ENCODE measurements around the gene SETX.

SETX gene

DNA sequence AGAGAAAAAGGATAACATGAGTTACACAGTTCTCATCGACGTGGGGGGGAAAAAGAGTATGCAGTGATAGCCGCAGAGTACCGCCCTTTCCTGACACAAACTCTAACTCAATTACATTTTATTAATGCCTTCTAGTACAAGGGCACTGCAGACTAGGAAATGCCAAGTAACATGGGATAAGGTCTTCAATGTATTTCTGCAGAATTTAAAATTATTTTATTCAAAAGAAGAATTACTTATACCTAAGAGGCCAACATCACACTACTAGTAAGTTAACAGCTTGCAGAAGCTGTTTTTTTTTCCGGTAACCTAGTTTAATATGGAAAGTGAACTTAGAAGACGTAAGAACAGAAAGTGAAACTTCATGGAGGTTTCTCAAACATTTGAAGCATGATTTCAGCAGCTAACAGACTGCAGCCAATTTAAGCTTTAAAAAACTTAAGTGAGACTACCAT lies 3.9 kb downstream of the SETX start:
- DNase-seq = no peak

DNA sequence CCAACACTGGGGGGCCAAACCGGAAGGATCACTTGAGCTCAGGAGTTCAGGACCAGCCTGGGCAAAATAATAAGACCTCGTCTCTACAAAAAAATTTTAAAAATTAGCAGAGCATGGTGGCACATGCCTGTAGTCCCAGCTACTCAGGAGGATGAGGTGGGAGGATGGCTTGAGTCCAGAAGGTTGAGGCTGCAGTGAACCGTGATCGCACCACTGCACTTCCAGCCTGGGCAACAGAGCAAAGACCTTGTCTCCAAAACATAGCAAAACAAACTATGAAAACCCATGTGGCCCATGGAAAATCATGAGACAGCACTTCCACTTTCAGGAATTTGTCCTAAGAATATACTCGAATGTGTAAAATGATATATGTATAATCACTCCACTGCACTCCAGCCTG lies 6.1 kb downstream of the SETX start:
- no peak for DNase-seq

DNA sequence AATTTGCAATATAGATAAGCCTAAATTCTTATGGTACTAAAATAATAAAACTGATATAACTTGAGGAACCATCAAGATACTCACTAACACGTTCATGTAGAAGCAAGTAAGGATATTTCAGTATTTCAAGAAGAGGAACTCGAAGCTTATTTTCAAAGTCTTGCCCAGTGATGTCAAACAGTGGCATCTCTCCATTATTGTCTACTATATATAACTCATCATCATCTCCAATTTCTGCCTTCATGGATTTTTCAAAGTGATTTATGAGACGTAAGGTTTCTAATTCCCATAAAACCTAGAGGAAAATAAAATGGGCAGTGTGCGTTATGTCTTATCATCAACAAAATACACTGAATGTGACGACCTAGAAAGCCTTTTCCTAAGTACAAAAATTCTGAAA lies 8.6 kb downstream of the SETX start:
- no peak for DNase-seq

DNA sequence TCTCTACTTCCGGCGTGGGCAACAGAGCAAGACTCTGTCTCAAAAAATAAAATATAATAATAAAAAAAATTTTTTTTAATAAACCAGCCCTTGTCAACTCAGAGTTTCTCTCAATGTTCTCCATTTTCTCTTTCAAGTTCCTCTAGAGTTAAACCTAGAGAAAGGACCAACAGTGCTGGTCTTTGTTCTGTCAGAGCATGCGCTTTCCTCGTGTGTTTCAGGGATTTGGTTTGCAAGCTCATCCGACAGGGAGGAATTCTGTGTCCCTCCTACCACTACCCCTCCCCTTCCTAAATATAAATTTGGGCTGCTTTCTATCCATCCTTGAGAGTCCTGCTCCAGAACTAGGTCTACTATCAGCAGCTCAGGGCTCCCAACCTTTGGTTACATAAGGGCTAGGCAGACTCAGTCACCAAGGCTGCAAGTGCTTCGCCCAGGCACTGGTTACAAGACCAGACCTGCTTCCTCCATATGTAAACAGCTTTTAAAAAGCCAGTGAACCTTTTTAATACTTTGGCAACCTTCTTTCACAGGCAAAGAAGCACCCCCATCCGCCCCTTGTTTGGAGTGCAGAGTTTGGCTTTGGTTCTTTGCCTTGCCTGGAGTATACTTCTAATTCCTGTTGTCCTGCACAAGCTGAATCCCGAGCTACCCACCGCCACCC lies 13.5 kb downstream of the SETX start:
- no peak for DNase-seq

DNA sequence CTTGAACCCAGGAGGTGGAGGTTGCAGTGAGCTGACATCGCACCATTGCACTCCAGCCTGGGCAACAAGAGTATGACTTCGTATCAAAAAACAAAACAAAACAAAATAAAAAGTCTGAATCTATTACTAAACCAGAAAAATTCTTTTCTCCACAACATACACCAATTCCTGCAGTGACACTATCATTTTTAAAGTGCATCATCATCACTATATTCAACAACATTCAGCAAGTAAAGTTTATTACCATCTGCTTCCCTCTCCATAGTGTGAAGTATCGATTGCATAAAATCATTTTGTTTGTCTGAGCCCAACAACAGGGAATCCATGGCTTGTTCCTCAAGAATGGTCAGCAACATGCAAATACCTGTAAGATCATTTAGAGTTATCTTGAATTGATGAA lies 20.4 kb downstream of the SETX start:
- no peak for DNase-seq

DNA sequence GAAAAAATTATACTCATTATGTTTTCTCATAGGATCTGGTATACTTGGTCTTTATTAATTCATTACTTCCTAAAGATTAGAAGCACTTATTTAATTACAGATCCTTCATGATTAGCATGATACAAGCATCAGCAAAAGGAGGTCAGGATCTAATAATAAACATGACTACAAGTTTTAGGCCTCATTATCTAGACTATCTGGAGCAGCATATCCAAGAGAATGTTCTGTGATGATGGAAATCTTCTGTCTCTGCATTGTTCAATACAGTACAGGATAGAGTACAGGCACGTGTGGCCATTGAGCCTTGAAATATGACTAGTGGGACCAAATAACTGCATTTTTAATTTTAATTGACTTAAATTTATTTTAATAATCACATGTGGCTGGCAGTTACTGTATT lies 21.2 kb downstream of the SETX start:
- DNase-seq = no peak

DNA sequence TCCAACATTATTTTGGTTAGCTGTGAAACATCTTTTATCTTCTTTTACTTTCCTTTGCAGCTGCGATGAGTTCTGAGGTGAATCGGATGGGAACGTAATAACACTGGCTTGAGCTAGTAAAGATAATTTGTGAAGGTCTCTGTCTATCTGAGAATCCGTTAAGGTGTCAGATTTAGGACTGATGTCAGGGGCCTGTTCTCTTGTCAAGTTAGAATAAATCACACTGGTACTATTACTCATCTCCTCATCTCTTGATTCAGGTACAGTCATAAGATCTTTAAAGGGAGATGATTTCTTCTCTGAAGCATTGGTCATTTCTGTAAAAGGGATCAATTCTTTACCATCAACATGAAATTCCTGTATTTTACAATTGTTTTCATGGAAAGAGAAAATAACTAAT lies 26.2 kb downstream of the SETX start:
- DNase-seq = no peak

DNA sequence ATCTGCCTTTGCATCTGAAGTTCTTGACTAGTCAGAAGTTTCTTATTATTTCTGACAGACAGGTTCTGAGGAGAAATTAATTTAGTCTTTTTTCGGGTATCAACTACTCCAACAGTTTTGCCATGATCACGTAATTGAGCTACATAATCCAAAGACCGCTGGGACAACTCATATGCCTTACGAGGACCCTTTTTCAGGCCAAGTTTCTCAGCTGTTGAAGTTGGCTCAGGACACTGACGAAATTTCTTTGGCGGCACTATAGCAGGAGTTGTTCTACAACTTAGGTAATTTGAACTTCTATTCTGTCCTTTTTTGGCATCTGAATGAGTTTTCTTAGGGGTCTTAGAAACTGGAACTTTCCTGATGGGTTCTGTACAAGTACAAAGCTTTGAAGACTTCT lies 27.2 kb downstream of the SETX start:
- no peak for DNase-seq

DNA sequence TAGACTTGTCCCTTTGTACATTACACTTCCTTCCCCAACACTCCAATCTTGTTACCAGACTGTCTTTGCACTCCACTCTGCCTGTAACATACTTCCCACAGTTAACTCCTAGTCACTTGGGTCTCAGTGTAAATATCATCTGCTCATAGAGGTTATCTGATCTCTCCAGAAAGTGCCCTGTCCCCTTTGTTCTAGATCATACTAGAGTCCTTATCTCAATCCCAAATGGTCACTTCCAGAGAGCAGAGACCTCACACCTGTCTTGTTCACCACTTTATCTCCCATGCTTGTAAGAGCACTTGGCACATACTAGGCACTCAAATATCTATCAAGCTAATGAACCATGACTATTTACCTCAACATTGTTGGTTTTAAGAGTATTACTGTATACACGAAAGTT lies 30.4 kb downstream of the SETX start:
- DNase-seq = no peak

DNA sequence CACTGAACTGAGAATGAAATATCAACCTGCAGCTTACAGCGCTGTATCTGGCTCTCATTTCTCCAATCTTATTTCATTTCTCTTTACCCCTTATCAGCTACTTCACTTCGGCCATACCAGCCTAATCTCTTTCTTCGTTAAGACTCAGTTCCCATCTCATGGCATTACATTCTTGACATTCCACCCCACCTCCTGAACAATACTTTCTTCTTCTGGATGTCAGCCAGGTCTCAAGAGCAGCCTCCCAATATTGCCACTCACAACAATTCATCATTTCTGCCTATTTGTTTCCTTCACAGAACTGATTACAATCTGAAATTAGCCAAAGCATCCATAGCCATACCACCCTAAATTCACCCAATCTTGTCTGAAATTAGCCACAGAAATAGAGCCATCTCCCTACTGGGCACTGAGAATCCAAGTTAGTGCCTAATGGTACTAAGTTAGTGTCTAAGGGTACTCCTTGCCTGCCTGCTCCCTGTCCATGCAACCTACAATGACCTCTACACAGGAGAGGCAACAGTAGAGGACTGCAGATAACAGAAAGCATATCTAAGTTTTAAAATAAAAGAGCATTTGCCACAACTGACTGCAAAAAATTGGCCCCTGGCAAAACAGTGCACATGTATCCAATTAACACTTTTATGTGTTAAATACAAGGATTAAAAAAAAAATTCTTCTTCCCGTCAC lies 35.2 kb downstream of the SETX start:
- no peak for DNase-seq

DNA sequence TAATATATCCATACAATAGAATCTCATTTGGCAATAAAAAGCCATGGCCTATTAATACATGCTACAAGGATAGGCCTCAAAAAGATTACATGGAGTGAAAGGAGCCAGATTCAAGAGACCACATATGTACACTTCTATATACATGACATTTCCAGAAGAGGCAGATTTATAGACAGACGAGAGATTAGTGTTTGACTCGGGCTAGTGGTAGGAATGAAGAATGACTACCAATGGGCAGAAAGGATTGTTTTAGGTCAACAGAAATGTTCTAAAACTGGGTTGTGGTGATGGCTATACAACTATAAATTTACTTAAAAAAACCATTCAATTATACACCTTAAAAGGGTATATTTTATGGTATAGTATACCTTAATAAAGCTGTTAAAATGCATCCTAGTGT lies 41.9 kb downstream of the SETX start:
- DNase-seq = no peak

DNA sequence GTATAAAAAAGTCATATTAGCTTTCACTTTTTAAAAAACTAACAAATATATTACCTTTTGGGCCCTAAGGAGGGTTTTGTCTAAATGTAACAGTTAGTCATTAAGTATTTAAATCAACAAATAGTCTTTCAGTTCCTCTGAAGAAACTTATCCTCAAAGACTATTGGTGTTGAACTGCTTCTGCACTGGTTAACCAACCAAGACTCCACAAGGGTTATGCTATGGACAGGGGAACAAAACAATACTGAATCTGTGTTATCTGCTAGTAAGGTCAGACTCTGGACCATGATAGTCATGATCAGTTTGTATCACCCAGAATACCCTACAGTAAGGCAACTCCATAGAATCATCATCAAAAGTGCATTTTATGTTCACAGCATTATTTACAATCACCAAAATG lies 42.4 kb downstream of the SETX start:
- DNase-seq = no peak

DNA sequence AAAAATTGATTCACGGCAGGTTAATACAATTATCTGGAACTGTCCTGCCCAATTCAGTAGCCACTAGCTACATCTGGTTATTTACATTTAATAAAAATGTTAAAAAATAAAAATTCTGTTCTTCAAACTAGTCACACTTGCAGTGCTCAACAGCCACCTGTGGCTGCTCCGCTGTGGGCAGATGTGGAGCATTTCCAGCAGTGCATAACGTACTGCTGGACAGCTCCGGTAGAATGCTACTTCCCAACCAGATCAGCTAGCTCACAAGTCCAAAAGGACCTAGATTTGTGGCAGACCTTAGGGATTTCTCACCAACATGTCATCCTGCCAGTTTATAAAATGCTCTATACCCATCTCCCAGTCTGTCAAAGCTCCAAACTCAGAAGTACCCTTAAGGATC lies 42.8 kb downstream of the SETX start:
- DNase-seq = no peak

DNA sequence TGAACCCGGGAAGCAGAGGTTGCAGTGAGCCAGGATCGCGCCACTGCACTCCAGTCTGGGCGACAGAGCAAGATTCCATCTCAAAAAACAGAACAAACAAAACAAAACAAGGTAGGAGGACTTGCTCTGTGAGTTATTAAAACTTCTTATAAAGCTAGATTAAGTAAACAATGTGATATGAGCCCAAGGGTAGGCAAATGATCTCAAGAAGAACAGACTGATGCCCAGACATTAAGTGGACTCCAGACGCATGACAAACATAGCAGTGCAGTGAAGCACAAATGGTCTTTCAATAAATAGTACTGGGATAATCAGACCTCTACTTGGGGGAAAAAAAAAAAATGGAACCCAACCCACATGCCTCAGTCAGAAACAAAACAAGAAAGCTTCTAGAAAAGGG lies 45.7 kb downstream of the SETX start:
- DNase-seq = no peak

DNA sequence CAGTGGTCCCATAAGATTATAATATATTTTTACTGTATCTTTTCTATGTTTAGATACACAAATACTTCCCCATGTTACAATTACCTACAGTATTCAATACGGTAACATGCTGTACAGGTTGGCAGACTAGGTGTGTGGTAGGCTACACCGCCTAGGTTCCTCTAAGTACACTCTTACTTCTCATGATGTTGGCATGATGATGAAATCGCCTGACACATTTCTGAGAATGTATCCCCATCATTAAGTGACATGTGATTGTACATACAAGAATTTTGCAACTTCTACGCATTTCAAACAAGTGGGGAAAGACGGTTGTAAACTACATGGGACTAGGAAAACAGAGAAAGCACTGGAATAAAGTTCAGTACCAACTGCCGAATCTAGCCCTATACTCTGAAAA lies 53.3 kb downstream of the SETX start:
- DNase-seq = no peak

DNA sequence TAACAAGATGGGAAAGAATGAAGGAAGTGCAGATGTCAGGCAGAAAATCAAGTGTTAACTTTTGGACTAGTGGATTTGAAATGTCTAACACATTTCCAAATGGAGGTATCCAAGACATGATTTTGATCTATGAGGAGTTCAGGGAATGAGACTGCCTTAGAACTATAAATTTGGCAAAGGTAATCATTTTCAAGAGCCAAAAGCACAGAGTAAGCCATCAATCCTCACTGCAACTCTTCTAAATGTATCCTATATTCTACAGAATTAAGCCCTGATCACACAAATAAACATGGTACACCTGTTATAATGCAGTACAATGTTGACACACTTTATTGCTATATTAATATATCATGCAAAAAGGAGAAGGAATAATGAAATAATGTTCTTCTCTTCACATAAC lies 55.6 kb downstream of the SETX start:
- DNase-seq = no peak

DNA sequence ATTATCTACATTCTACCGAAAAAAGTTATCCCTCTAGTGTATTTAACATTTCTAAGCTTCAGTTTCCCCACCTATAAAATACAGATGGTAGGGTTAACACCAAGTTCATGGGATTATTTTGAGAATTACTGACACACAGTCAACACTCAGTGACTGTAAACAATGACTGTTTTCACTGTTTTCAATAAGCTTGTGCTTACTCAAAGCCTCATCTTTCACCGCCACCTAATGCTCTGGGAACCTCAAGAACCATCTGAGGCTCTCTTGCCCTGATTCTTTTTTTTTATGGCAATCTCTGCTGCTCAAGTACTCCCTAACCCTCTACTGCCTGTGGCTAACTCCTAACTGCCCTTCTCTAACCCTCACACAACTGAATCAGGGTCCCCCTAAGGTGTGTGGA lies 59.6 kb downstream of the SETX start:
- no peak for DNase-seq

DNA sequence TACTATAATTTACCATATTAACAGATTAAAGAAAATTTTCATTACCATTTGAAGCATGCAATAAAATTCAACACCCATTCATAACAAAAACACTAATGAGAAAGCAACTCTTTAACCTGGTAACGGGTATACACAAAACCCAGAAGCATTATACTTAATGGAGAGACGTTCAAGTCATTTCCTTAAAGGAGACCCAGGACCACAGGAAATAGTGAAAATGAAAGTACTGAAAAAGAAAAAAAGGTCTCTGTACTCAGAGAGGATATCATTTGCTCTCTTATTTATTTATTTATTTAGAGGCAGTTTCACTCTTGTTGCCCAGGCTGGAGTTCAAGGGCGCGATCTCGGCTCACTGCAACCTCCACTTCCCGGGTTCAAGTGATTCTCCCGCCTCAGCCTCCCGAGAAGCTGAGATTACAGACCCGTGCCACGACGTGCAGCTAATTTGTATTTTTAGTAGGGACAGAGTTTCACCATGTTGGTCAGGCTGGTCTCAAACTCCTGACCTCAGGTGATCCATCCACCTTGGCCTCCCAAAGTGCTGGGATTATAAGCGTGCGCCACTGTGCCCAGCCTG lies 61.6 kb downstream of the SETX start:
- no peak for DNase-seq

DNA sequence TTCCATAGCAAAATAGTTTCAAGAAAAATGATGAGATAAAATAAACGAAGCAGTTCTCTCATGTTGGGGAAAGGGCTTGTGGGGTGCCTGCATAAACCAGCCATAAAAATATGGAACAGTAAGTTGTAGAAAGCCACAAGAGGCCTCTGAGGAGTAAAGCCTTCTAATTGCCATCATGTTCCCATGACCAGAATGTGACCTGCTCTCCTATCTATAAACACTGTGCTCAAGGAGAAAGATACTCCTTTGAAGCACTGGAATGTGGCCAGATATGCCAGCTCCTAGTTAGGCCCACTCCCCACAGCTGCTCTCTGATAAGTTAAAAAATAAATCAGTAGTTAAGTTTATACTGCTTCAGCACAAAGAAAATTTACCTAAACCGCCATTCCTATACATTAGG lies 65.8 kb downstream of the SETX start:
- no peak for DNase-seq

DNA sequence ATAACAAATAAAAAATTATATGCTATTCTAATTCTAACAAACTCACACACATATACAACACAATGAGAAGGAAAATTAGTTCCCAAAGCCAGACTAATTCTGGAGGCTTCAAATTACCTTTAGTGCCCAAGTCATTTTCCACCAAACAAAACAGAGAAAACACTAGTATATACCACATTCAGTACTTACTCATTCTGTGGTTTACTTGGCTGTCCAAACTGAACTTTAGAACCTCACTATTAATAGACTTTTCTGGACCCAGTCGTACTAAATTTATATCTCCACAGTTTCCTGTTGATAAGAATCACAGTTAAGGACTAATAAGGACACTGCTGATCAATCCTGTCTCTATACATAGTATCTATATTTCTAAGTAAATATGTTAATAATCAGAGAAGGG lies 66.4 kb downstream of the SETX start:
- DNase-seq = no peak

DNA sequence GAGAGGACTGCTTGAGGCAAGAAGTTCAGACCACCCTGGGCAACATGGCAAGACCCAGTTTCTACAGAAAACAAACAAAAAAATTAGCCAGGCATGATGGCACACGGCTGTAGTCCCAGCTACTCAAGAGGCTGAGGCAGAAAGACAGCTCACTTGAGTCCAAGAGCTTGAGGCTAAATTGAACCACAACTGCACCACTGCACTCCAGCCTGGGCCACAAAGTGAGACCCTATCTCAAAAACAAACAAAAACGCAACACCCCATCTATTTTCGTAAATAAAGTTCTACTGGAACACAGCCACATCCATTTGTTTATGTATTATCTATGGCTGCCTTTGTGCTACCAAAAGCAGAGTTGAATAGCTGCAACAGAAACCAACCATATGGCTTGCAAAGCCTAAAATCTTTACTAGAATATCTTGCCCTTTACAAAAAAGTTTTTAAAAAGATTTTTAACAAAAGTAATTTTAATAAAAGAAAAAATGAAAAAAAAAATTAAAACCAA lies 67.5 kb downstream of the SETX start:
- no peak for DNase-seq

DNA sequence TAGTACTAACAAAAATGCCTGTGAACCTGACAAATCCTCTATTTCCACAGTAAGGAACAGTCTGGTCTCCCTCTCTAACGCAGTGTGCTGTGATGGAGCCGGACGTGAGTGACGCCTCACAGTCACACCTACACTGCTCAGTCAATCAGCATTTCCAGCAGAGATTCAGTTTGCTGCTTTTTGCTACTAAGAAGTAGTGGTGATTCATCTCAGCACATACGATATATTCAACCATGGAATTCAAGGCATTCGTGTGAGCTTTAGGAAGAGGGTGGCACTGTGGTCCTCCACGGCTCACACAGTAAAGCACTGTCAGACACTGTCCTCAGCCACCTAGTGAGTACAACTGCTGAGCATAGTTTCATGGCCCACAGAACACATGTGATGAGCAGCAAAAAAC lies 70.9 kb downstream of the SETX start:
- no peak for DNase-seq

DNA sequence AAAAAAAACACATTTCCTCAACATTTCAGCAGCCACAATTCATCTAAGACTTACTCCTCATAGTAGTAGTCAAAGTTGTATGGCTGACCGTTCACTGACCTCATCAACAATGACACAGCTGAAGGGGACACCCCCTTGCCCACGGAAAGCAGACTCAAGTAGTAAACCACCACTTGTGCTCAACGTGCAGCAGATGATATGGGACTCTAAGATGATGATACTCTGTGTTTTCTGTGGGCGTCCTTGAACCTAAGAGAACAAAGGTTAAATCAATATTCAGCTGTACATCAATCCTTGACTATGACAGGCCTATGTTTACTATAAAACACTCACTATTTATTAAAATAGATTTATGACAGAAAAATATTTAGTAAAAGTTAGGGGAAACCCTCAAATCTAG lies 71.6 kb downstream of the SETX start:
- DNase-seq = no peak

DNA sequence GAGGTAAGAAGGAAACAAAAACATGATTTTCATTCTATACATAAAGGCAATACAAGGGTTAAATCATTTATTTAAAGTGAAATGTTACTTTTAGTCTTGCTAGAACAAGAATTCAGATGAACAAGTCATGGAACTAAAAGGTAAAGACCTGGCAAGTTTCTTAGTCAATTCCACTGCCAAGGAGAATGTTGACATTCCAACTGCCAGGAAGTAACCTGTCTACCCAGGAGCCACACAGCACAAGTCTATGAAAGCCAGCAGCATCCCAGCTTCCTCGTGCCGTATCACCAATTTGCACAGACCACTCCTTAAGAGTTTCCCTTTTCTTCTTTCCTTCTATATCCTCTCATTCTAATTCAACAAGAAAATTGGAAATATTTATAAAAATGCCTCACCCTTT lies 79.9 kb downstream of the SETX start:
- no peak for DNase-seq
